VCaP (cell line): Measurements from ENCODE around the gene CLIC6.

Source experiments
- H3K27ac ChIP-seq: fragments of 450-650 bp; 2 replicates; pipeline ENCODE4 v1.5.1; 2017
- CTCF ChIP-seq: fragments of 450-650 bp; conservative IDR thresholded peaks from 2 replicates; pipeline ENCODE4 v1.5.1; 2017; ENCODE audit warnings: mild to moderate bottlenecking, moderate library complexity

CLIC6 gene

GRCh38 chr21:34644825-34645224 lies 24.0 kb upstream of the CLIC6 start:
- no peak overlapping the region for H3K27ac ChIP-seq
- TF ChIP-seq CTCF: no peak

GRCh38 chr21:34647555-34647954 lies 21.2 kb upstream of the CLIC6 start:
- TF ChIP-seq CTCF: no peak
- no peak overlapping the region for H3K27ac ChIP-seq

GRCh38 chr21:34648739-34649297 lies 20.0 kb upstream of the CLIC6 start:
- TF ChIP-seq CTCF: no peak
- H3K27ac ChIP-seq: no peak overlapping the region

GRCh38 chr21:34649400-34649799 lies 19.4 kb upstream of the CLIC6 start:
- no peak overlapping the region for H3K27ac ChIP-seq
- no peak for TF ChIP-seq CTCF

GRCh38 chr21:34650861-34651431 lies 17.8 kb upstream of the CLIC6 start:
- TF ChIP-seq CTCF: no peak
- H3K27ac ChIP-seq: no peak overlapping the region

- no peak overlapping the region for H3K27ac ChIP-seq
- TF ChIP-seq CTCF: no peak
Observed at GRCh38 chr21:34651642-34652041, 17.2 kb upstream of the CLIC6 start.

GRCh38 chr21:34653522-34653921 lies 15.3 kb upstream of the CLIC6 start:
- TF ChIP-seq CTCF: no peak

More at GRCh38 chr21:34653522-34653921, 15.3 kb upstream of the CLIC6 start:
- H3K27ac ChIP-seq: no peak overlapping the region
